CD4-positive, alpha-beta T cell treated with Interferon alpha-2 for 1 hour (primary cell): Measurements from ENCODE around the gene KDM4B.
A peak's percentile ranks its signal among the peaks of the same experiment; 100 is the strongest.
"Not testable (repeated sequence)": the region's sequence is repeated elsewhere in the genome, so short reads cannot be mapped to it uniquely, and the experiment has no call there.

ENCODE experiments used
- DNase-seq, 2 donors: peaks; one replicate each; pipeline ENCODE4 v3.0.0-alpha.2; 2020 to 2022

KDM4B gene

DNA sequence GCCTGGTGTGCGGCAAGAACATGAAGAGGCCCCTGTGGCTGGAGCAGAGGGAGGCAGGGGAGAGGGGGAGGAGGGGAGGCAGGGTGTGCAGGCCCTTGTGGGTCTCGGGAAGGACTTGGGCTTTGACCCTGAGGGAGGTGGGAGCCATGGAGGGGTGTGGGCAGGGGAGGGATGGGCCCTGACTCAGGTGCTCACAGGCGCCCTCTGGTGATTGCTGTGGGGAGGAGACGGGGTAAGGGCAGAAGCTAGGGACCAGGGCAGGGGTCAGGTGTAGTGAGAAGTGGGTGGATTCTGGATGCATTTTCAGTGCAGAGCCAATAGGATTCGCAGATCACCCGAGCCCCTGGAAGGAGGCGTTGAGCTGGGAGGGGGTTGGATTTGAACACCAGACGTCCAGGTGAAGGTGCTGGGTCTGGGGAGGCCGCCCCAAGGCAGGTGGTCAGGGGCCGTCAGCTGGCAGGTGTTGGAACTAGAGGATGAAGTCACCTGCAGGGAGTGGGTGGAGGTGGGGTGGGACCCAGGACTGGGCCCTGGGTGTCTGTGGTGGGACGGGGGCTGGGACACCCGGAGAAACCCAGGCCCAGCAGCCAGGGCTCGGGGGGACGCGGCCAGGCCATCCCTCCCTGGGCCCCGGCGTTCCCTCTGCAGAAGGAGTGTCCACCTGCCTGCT, 185.4 kb downstream of the KDM4B start:
- DNase-seq, result peak; percentile 36 to 42

GRCh38 chr19:5154799-5155426, 186.0 kb downstream of the KDM4B start:
- no peak for DNase-seq

- no peak for DNase-seq
These were observed 186.8 kb downstream of the KDM4B start for GRCh38 chr19:5155586-5156210.

DNA sequence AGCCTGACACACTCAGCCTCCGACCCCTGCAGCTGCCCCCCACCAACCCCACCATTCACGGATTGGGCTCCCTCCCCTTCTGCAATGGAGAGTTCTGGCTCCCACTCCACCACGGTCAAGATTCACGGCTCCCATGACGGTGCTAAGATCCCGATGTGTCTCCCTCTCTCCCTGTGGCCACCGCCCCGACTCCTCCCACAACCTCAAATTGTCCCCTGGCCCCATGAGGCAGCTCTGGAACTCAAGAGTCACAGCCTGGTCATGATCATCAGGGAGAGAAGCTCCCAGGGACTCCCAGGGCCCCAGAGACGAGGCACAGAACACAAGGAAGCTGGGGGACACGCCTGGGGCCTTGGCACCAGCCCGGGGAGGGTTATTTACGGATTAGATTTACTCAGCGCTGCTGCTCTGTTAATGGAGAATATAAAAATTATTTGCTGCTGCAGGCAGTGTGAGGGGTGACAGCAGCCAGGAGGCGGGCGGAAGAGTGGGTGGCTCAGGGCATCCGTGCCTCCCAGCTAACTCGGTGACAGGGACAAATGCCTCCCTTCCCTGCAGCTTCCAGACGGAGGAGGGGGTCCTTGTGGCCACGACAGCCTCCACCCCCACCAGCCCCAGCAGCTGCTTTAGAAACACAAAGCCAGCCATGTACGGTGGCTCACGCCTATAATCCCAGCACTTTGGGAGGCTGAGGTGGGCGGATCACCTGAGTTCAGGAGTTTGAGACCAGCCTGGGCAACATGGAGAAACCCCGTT, 187.5 kb downstream of the KDM4B start:
- no peak for DNase-seq

DNA sequence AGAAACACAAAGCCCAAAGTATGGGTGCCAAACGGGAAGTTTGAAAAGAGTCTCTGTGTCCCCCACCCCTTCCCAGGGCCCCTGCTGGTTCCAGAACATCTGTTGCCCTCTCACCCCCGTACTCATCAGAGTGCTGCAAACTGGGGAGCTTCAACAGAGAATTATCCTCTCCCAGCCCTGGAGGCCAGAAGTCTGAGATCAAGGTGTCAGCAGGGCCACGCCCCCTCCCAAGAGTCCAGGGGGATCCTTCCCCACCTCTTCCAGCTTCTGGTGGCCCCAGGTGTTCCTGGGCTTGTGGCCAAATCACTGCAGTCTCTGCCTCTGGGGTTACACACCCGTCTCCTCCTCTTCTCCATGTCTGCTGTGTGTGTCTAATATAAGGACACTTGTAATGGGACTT, 188.3 kb downstream of the KDM4B start:
- DNase-seq, result no peak

DNA sequence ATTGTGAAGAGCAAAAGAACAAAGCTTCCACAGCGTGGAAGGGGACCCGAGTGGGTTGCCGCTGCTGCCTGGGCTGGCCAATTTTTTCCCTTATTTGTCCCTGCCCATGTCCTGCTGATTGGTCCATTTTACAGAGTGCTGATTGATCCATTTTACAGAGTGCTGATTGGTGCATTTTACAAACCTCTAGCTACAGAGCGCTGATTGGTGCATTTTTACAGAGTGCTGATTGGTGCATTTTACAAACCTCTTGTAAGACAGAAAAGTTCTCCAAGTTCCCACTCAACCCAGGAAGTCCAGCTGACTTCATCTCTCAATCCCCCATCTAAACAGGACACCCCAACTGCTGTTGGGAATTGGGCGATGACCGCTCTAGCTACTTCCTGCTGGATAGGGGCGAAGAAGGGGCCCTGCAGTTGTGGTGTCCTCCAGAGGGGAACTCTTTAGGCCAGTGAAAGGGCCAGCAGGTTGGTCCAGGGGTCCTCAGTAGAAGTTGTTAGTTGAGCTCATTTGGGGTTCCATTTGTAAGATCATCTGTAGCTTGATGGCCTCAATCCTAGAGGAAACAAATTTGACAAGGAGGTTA, 189.7 kb downstream of the KDM4B start:
- not testable (repeated sequence) for DNase-seq

GRCh38 chr19:5160158-5160795, 191.4 kb downstream of the KDM4B start:
- not testable (repeated sequence) for DNase-seq

GRCh38 chr19:5164845-5165696, 196.2 kb downstream of the KDM4B start:
- not testable (repeated sequence) for DNase-seq

- DNase-seq, result no peak
These were observed 196.7 kb downstream of the KDM4B start for GRCh38 chr19:5165697-5166019.

- DNase-seq, result no peak
These were observed 197.3 kb downstream of the KDM4B start for GRCh38 chr19:5166262-5166661.

DNA sequence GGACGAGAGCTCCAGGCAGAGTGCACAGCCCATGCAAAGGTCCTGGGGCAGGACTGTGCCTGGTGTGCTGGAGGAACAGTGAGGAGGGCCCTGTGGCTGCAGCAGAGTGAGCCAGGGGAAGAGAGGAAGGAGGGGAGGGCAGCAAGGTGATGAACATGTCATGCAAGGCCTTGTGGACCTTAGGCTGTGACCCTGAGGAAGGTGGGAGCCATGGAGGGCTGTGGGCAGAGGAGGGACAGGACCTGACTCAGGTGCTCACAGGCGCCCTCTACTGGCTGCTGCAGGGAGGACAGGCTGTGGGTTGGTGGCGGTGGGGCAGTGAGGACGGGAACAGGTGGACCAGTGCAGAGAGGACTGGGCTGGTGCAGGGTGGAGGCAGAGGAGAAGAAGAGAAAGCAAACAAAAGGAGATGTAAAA, 201.4 kb downstream of the KDM4B start:
- peak; percentile 29 to 42 for DNase-seq

- DNase-seq, result no peak
These were observed 202.8 kb downstream of the KDM4B start for GRCh38 chr19:5171711-5172110.

DNA sequence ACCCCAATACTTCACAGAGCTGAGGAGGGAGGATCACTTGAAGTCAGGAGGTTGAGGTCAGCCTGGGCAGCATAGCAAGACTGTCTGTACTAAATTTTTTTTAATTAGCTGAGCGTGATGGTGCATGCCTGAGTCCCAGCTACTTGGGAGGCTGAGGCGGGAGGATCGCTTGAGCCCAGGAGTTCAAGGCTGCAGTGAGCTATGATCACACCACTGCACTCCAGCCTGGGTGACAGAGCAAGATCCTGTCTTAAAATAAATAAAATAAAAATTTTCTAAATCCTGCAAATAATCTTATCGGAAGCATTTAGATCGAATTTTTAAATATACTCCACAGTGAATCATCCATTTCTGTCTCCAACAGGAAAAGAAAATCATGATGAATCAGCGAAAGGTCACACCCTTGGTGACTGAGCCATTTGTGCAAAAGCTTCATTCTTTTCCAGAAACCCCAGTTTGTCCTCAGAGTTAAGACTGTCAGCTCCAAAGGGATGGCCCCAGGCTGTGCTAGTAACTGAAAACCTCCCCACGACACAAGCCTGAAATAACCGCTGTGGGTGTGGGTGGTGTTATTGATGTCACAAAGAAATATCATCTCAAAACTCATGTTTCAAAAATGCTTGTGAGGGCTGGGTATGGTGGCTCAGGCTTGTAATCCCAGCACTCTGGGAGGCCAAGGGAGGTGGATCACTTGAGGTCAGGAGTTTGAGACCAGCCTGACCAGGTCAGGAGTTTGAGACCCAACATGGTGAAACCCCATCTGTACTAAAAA, 204.1 kb downstream of the KDM4B start:
- no peak for DNase-seq

GRCh38 chr19:5173993-5174392, 205.1 kb downstream of the KDM4B start:
- DNase-seq, result no peak

- DNase-seq, result no peak
These were observed 209.0 kb downstream of the KDM4B start for GRCh38 chr19:5177745-5178450.

DNA sequence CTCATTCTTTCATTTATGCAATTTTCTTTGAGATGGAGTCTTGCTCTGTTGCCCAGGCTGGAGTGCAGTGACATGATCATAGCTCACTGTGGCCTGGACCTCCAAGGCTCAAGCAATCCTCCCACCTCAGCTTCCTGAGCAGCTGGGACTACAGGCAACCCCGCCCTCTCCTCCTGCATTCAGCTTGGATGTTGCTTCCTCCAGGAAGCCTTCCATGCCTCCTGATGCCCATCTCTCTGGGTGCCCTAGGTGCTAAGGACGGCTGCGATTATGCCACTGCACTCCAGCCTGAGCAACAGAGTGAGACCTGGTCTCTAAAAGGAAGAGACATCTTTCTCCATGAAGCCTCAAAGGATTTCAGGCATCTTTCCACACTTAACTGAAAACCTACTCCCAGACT, 209.9 kb downstream of the KDM4B start:
- no peak for DNase-seq

GRCh38 chr19:5179256-5179655, 210.3 kb downstream of the KDM4B start:
- no peak for DNase-seq

- no peak for DNase-seq
These were observed 212.4 kb downstream of the KDM4B start for GRCh38 chr19:5181329-5181728.

DNA sequence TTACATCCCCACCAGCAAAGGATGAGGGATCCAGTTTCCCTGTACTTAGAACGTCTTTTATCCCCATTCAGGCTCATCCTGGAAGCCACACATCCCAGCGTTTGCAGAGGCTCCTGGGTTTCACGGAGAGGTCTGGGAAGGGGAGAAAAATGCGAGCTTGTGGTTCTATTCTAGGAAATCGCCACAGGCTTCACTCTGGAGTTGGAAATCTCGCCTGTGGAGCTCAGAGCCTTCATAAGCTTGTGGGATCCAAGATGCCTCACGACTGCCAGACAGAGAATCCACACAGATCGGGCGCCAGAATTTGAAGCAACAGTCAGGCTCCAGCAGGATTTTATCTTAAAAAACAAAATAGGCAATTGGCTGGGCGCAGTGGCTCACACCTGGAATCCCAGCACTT, 213.8 kb downstream of the KDM4B start:
- DNase-seq, result no peak

GRCh38 chr19:5183616-5184015, 214.7 kb downstream of the KDM4B start:
- DNase-seq, result no peak
